Measurements from ENCODE around the gene GPR171. TPM values are rescaled to one million over a fixed set of nuclear protein-coding genes. Genes with fewer than 3 reads are reported as not detected.

GPR171 gene
- total RNA-seq, 1 donor from 2014 or later, result 191 TPM

GRCh38 chr3:151165226-151165625 lies 37.8 kb downstream of the GPR171 start:
- Mint-ChIP-seq H3K9me3 (no peaks in the 10 kb centered on the region), H3K4me3 (no peak overlapping the region), H3K4me1 (ENCODE audit: low read depth) (peaks cover 21% of the 10 kb centered on the region), H3K36me3 (ENCODE audit: low read depth) (no peaks in the 10 kb centered on the region), H3K27me3 (ENCODE audit: insufficient read depth) (peaks cover 5% of the 10 kb centered on the region), H3K27ac (no peak overlapping the region)
- DNase-seq (ENCODE audit: low spot score), result no peak
- intact Hi-C loops (cut with micrococcal nuclease), result loop anchor here (5.0 kb wide), 1 partner anchor 752 kb away; no protein-coding TSS in a partner anchor

- peaks cover 11% of the 10 kb centered on the region for H3K27me3 Mint-ChIP-seq (ENCODE audit: insufficient read depth)
Measured at GRCh38 chr3:151159806-151160205, 43.2 kb downstream of the GPR171 start.

GRCh38 chr3:151156618-151157216 lies 46.3 kb downstream of the GPR171 start:
- Mint-ChIP-seq H3K9me3 (no peaks in the 10 kb centered on the region), H3K4me1 (ENCODE audit: low read depth) (no peaks in the 10 kb centered on the region), H3K27ac (no peak overlapping the region), H3K27me3 (ENCODE audit: insufficient read depth) (peaks cover 9% of the 10 kb centered on the region), H3K36me3 (ENCODE audit: low read depth) (no peaks in the 10 kb centered on the region), H3K4me3 (no peak overlapping the region)
- no peak for DNase-seq (ENCODE audit: low spot score)
- intact Hi-C loops (cut with micrococcal nuclease), result loop anchor here (1.0 kb wide), 2 partner anchors 127 to 683 kb away; no protein-coding TSS in a partner anchor

More at GRCh38 chr3:151159806-151160205, 43.2 kb downstream of the GPR171 start:
- H3K4me1 Mint-ChIP-seq (ENCODE audit: low read depth), result no peaks in the 10 kb centered on the region
- intact Hi-C loops (cut with micrococcal nuclease), result no loop called here
- H3K36me3 Mint-ChIP-seq (ENCODE audit: low read depth), result no peaks in the 10 kb centered on the region
- no peak for DNase-seq (ENCODE audit: low spot score)
- H3K9me3 Mint-ChIP-seq, result no peaks in the 10 kb centered on the region
- H3K4me3 Mint-ChIP-seq, result no peak overlapping the region
- no peak overlapping the region for H3K27ac Mint-ChIP-seq

GRCh38 chr3:151155409-151156128 lies 47.4 kb downstream of the GPR171 start:
- no peaks in the 10 kb centered on the region for H3K4me1 Mint-ChIP-seq (ENCODE audit: low read depth)
- intact Hi-C loops (cut with micrococcal nuclease), result loop anchor here (1.0 kb wide), 2 partner anchors 128 to 684 kb away; no protein-coding TSS in a partner anchor
- H3K27me3 Mint-ChIP-seq (ENCODE audit: insufficient read depth), result peaks cover 9% of the 10 kb centered on the region
- H3K36me3 Mint-ChIP-seq (ENCODE audit: low read depth), result no peaks in the 10 kb centered on the region
- no peak overlapping the region for H3K4me3 Mint-ChIP-seq
- DNase-seq (ENCODE audit: low spot score), result no peak
- H3K27ac Mint-ChIP-seq, result no peak overlapping the region
- no peaks in the 10 kb centered on the region for H3K9me3 Mint-ChIP-seq

GRCh38 chr3:151154566-151154965 lies 48.5 kb downstream of the GPR171 start:
- Mint-ChIP-seq H3K36me3 (ENCODE audit: low read depth) (no peaks in the 10 kb centered on the region), H3K27me3 (ENCODE audit: insufficient read depth) (peaks cover 7% of the 10 kb centered on the region), H3K4me1 (ENCODE audit: low read depth) (no peaks in the 10 kb centered on the region), H3K9me3 (no peaks in the 10 kb centered on the region), H3K27ac (no peak overlapping the region), H3K4me3 (no peak overlapping the region)
- no peak for DNase-seq (ENCODE audit: low spot score)
- intact Hi-C loops (cut with micrococcal nuclease), result no loop called here

- H3K27me3 Mint-ChIP-seq (ENCODE audit: insufficient read depth), result peaks cover 5% of the 10 kb centered on the region
- no peak overlapping the region for H3K4me3 Mint-ChIP-seq
- H3K36me3 Mint-ChIP-seq (ENCODE audit: low read depth), result no peaks in the 10 kb centered on the region
- H3K27ac Mint-ChIP-seq, result no peak overlapping the region
- no peaks in the 10 kb centered on the region for H3K4me1 Mint-ChIP-seq (ENCODE audit: low read depth)
- intact Hi-C loops (cut with micrococcal nuclease), result no loop called here
- H3K9me3 Mint-ChIP-seq, result no peaks in the 10 kb centered on the region
- no peak for DNase-seq (ENCODE audit: low spot score)
Measured at GRCh38 chr3:151152455-151153079, 50.4 kb downstream of the GPR171 start.

Other genes with a start within 250 kb of the GPR171 start
- not detected in 2 replicates for gene CLRN1, start 230.5 kb downstream of the GPR171 start, total RNA-seq
- gene MED12L, start 117.6 kb downstream of the GPR171 start, total RNA-seq, result 4.9 and 5.1 TPM in 2 replicates
- 7.7 and 9.4 TPM in 2 replicates for gene P2RY14, start 75.3 kb upstream of the GPR171 start, total RNA-seq
- 0.62 and 0.93 TPM in 2 replicates for gene GPR87, start 113.6 kb upstream of the GPR171 start, total RNA-seq
- not detected in 2 replicates for gene P2RY13, start 126.3 kb upstream of the GPR171 start, total RNA-seq
- not detected in 2 replicates for gene P2RY12, start 181.5 kb upstream of the GPR171 start, total RNA-seq